Ureter (tissue), 1 donor: ENCODE measurements around the gene ZMYND11. TPM values are rescaled to one million over a fixed set of nuclear protein-coding genes. Genes with fewer than 3 reads are reported as not detected.
"Not testable (repeated sequence)": the region's sequence is repeated elsewhere in the genome, so short reads cannot be mapped to it uniquely, and the experiment has no call there.

Source experiments
- DNase-seq: peaks from one replicate; pipeline ENCODE4 v3.0.0-alpha.2; 2020; ENCODE audit warnings: low spot score
- total RNA-seq: library from RNA; stranded (reverse); gene quantifications from one replicate; pipeline ENCODE4 v1.2.4, GENCODE V29; 2023
- donor health status: DM: yes; HTN: yes; CAD: no.

Gene ZMYND11
- total RNA-seq, 1 donor from 2014 or later: 106 TPM

DNA sequence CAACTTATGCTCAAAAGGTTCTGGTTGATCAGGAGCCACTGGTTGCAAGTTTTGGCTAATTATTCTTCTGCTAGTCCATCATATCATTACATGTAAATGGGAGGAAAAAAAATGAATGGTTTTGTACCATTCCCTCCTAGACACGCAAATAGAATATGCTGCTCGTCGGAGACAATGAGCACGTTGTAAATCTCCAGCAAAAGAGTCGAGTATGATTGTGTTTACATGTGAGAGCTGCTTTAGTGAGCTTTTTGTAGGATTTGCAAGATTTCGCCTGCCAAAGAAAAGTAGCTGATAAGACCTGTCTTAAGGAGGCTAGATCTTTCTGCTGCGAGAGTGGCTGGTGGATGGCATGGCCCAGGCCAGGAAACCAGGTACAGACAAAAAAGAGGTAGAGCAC lies 109.0 kb downstream of the ZMYND11 start:
- no peak for DNase-seq

DNA sequence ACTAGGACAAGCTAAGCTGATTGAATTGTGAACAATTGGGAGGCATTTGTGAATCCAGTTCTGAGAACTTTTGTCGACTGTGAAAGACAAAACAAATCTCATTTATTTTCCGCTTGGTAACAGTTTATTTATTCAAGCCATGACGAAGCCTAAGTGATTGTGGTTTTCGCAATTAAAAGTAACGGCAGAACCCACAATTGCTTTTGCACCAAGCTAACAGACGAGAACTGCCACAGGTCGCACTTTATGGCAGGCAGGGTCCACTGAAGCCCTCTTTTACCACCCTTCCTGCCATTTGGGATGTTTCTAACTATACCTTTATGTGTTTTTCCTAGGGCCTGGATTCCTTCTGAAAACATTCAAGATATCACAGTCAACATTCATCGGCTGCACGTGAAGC lies 111.2 kb downstream of the ZMYND11 start:
- DNase-seq: no peak

DNA sequence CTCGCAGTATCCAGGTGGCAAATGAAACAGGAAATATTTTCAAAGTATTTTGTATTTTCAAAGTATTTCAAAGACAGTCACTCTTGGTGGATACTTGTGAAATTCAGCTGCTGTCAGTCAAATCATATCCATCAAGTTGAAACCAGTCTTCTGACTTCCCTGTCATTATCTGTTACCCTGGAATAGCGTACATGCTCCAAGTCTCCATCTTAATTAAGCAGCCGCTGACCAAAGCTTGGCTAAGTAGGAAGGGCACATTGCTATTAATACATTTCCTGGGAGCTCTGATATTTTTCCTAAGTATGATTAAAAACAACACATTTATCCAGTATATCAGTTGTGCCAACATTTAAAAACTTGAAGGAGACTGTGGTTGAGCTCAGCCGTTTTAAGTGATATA lies 112.2 kb downstream of the ZMYND11 start:
- no peak for DNase-seq

DNA sequence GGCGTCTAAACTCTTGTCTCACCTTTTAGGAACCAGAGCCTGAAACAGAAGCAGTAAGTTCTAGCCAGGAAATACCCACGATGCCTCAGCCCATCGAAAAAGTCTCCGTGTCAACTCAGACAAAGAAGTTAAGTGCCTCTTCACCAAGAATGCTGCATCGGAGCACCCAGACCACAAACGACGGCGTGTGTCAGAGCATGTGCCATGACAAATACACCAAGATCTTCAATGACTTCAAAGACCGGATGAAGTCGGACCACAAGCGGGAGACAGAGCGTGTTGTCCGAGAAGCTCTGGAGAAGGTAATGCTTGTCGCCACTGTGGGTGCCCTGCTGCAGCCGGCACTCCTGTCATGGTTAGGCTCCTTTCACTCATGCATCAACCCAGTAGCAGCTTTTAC lies 113.1 kb downstream of the ZMYND11 start:
- DNase-seq: no peak

DNA sequence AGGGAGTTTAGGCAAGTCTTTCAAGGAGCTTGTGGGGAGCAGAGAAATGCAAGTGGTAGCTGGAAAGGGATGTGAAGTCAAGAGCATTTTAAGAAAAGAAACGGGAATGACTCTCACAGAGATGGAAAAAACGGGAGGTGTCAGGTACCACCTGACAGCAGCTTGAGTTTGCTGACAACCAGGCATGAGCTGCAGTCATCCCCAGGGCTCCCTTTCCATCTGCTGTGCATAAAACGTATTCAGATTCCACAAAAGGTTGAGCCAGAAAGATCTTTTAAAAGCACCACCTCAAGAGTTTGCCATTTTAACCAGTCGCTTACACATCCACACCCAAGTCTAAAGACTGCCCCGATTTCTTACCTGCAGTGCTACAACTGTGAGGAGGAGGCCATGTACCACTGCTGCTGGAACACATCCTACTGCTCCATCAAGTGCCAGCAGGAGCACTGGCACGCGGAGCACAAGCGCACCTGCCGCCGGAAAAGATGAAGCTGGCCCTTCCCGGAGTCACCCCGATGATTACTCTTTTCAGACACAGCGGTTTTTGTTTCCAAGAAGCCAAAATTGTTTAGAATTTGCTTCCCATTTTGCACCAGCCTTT lies 116.8 kb downstream of the ZMYND11 start:
- DNase-seq: no peak

DNA sequence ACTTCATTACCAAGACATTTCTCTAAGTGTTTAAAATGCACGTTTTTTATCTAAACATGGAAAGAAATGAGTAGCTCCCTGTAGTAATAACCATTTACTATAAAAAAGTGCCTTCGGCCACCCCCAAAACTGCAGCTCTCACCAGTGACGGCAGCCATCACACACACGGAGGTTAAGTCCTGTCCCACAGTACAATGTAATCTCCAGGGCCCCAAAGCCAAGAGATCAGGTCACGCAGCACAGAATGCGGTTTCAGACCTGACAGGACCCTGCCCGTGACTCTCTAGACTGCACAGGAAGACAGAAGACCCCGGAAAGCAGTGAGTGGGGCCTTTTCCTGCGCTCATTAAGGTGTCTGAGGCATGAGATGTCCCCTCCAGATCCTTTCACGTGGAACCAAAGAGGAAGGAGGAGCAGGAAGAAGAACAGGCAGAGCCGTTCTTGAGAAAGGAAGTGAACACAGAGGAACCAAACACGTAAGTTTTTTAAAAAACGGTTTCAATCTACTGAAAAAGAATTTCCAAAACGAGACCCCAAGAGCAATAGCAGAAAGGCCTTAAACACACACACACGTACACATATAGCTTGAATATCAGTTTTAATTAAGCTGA lies 125.7 kb downstream of the ZMYND11 start:
- DNase-seq: no peak

DNA sequence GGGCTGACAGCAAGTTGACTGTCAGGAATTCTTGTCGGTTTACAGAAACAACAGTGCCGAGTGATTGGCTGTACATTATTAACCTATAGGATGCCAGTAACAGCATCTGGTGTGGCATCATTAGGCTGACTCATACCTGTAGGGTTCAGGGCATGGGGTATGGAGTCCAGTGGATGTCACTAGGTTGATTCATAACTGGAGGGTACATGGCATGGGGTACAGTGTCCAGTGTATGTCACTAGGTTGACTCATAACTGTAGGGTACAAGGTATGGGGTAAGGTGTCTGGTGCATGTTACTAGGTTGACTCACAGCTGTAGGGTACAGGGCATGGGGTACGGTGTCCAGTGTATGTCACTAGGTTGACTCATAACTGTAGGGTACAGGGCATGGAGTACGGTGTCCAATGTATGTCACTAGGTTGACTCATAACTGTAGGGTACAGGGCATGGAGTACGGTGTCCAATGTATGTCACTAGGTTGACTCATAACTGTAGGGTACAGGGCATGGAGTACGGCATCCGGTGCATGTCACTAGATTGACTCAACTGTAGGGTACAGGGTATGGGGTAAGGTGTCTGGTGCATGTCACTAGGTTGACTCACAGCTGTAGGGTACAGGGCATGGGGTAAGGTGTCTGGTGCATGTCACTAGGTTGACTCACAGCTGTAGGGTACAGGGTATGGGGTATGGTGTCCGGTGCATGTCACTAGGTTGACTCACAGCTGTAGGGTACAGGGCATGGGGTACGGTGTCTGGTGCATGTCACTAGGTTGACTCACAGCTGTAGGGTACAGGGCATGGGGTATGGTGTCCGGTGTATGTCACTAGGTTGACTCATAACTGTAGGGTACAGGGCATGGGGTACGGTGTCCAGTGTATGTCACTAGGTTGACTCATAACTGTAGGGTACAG lies 129.2 kb downstream of the ZMYND11 start:
- not testable (repeated sequence) for DNase-seq

DNA sequence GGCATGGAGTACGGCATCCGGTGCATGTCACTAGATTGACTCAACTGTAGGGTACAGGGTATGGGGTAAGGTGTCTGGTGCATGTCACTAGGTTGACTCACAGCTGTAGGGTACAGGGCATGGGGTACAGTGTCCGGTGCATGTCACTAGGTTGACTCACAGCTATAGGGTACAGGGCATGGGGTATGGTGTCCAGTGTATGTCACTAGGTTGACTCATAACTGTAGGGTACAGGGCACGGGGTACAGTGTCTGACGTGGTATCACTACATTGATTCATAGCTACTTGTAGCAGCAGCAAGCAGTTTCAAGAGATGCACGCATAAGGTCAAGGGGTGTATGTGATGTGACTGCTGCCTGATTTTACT lies 129.8 kb downstream of the ZMYND11 start:
- not testable (repeated sequence) for DNase-seq

DNA sequence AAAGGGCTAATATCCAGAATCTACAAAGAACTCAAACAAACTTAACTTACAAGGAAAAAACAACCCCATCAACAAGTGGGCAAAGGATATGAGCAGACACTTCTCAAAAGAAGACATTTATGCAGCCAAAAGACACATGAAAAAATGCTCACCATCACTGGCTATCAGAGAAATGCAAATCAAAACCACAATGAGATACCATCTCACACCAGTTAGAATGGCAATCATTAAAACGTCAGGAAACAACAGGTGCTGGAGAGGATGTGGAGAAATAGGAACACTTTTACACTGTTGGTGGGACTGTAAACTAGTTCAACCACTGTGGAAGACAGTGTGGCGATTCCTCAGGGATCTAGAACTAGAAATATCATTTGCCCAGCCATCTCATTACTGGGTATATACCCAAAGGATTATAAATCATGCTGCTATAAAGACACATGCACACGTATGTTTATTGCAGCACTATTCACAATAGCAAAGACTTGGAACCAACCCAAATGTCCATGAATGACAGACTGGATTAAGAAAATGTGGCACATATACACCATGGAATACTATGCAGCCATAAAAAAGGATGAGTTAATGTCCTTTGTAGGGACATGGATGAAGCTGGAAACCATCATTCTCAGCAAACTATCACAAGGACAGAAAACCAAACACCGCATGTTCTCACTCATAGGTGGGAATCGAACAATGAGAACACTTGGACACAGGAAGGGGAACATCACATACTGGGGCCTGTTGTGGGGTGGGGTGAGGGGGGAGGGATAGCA lies 130.7 kb downstream of the ZMYND11 start:
- DNase-seq: not testable (repeated sequence)

DNA sequence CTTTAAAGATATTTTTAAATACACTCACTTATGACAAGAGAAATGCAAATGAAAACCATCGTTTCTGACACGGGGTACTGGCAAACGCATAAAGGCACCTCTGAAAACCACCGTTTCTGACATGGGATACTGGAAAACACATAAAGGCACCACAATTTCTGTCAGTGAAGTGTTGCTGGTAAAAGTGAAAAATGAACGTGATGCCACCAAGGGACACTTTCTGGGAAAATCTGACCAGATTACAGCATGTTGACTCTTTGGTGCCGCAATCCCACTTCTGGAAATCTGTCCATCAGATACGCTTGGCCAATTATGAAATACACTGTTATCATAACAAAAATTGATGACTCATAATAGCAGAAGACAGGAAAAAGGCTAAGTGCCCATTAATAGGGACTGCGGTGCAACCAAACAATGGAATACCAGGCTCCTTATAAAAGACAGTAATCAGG lies 131.7 kb downstream of the ZMYND11 start:
- DNase-seq: no peak

DNA sequence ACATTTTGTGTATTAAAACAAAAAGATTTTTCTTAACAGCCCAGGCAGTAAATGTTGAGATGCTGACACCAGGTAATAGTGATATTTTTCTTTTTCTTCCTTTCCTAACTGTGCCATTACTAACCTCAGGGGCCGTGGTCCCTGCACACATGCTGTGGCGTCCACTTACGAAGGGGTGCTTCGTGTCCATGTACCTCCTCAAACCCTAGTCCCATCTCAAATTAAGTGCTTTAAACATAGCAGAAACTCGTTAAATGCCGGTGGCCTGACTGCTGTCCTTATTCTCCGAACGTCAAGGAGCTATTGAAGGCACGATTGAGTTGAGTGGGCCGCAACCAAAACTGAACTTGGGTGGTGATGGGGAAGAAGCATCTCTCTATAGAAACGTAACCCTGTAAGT lies 132.4 kb downstream of the ZMYND11 start:
- DNase-seq: no peak

DNA sequence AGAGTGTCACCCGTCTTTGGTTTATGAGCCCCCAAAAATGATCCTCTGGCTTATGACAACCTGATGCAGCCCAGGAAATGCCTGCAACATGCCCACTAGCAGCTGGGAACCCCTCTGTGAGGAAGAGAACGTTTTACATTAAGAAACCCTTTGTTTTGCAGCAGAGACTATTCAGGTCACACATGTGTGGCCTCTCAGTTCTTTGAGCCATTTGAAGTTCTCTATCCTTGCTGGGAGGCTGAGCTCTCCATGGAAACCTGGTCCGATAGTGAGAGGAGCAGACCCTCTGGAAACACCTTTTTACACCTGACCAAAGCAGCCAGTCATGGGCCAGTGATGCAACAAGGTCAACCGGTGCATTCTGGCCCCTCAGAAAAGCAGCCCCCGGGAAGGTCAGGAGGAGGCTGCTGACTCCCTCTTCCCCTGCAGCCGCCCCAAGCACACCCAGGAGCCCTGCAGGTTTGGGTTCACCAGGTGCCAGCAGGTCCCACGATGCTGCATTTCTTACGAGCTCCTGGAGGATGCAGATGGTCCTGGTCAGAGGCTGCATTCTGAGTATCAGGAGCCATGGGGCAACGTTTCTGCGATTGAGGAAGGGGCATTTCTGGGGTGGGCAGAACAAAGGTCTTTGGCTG lies 134.3 kb downstream of the ZMYND11 start:
- DNase-seq: no peak

DNA sequence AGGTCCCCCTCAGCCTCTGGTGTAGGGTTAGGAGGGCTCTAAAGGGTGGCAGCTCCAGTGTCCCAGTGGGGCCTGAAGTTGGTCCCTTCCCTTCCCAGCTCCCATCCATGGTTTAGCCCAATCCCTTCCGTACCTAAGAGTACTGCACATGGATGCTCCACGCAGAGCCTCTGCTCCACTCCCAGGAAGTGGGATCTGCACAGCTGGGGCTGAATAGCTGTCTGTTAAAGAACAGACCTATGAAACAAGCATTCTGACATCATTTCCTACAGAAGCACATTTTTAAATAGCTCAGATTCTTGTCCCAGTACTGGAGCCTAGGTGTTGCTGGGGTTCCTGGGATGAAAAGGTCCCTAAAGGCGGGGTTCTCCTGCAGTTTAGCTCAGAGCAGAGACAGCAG lies 135.9 kb downstream of the ZMYND11 start:
- no peak for DNase-seq

DNA sequence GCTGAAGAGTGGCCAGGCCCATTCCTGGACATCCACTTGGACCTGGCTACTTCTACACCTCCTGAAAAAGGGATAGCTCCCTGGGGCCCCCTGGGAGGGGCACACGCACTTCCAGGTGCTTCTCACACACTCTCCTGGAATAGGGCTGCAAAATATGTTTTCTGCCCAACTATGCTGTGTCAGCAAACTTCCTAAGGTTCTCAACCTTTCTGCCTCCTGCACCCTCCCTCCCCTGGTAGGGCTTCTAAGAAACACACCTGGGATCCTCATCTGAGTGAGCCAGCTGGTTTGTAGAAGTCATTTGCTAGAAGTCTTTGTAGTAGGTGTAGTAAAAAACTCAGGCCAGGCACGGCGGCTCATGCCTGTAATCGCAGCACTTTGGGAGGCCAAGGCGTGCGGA lies 136.5 kb downstream of the ZMYND11 start:
- no peak for DNase-seq

DNA sequence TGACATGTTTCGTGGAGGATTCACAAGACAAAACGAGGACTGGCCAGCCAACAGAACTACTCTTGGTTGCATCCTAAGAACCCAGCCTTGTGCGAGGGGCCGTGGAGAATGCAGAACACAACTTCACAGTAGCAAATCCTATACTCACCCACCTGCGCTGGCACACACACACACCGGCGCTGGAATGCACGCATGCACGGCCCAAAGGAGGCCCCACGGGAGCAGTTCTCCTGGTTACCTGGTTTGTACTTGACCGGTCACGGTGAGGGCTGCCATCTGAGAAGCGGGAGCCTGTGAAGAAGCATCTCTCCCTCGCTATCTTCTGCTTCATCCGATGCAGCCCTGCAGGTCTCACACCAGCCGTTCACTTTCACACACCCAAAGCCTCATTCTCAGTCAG lies 137.8 kb downstream of the ZMYND11 start:
- no peak for DNase-seq

DNA sequence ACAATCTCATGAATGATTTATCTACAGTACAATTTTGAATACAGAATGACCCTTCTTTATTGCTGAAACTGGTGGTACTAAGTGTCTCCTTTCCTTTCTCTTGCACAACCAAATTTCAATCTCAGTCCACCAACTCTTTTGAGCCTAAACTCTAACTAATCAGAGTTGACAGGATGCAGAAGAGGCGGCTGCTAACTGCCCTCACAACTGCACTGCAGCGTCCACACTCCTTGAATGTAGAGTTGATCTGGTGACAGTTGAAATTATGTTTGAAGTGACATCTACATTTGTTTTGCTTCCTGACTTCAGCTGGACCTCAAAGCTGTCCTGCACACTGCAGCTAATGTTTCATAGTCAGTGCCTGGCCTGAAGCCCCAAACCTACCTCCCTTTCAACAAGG lies 139.6 kb downstream of the ZMYND11 start:
- no peak for DNase-seq

DNA sequence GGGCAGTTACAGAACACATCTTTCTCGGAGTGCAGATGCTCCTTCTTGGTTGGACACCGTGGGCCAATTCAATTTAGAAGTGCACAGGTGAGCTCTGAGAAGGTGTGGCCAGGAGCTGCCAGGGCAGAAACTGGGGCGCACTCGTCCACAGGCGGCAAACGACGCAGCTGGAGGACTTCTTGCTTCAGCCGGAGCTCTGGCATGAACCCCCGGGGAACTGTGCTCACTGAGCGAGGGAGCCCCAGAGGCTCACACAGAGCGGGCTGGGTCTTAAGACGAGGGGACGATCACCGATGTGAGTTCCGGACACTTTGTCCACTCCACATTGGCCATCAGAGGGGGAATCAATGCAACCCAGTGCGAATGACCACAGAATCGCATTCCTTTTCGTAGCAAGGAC lies 140.4 kb downstream of the ZMYND11 start:
- no peak for DNase-seq

DNA sequence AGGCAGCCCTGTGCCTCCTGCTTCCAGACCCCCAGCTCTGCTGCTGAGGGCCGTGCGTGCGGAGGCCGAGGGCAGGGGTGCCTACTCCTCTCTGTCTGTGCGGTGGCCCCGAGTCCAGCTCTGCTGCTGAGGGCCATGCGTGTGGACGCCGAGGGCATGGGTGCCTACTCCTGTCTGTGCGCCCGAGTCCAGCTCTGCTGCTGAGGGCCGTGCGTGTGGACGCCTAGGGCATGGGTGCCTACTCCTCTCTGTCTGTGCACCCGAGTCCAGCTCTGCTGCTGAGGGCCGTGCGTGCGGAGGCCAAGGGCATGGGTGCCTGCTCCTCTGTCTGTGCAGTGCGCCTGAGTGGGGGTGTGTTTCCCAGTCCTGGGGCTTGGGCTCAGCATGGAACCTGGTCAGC lies 142.7 kb downstream of the ZMYND11 start:
- DNase-seq: no peak

DNA sequence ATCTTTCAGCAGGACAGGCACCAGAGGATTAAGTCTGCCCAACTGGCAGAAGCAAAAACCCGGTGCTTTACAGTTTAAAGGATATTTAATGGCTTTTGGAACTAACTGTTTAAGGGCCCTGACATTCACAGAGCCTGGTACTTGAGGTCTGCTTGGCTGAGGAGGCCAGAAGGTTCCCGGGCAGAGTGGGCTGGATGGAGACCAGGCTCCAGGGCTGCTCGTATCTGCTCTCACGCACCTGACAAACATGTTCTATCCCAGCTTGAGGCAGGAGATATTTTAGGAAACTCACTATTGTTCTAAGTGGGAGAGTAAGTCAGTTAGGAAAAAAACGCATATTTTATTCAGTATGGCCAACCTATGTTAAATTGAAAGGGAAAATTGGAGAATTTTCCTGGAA lies 143.5 kb downstream of the ZMYND11 start:
- no peak for DNase-seq

DNA sequence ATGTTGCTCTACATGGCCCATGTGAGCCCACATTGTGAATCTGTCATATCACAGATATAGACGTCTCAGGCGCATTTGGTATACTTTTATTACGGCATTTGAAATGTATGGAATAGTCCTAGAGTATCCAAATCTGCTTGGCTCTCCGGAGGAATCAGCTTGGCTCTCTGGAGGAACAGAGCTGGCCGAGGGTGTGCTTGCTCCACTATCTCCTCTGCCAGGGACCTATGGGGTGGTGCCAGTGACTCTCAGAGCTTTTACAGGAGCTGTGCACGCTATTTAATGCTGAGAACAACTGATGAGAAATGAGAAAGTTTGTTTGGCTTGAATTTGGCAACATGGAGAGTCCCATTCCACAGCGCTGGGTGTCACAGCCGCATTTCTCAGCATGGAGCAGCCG lies 144.0 kb downstream of the ZMYND11 start:
- DNase-seq: no peak

DNA sequence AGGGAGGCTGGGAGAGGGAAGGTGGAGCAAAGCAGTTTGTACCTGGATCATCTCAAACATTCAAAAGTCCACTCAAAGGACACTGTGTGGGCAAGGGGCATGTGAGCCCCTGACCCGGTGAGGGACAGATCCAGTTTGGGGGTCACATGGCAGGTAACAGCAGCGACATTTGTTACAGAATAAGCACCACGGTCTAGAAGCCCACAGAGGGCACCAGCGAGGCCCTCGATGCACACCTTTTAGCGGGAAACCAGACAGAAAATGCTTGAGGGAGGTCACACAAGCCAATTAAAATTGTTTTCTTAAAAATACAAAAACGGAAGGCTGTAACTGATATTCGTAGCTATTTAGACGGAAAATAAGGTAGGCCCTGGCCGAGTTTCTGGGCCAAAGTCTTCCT lies 144.4 kb downstream of the ZMYND11 start:
- DNase-seq: no peak
